ENCODE data around the gene FAM25A. TPM values are rescaled to one million over a fixed set of nuclear protein-coding genes. Genes with fewer than 3 reads are reported as not detected.

The FAM25A gene
- polyA plus RNA-seq, 1 donor from 2014 or later: not detected

GRCh38 chr10:87036623-87037022 is 16.5 kb downstream of the FAM25A start:
- Histone ChIP-seq H3K4me2 (ENCODE audit: low read length) (no peak overlapping the region), H3K9me2 (ENCODE audit: insufficient read depth, low read length) (no peaks in the 10 kb centered on the region), H4K20me1 (ENCODE audit: insufficient read depth) (no peaks in the 10 kb centered on the region), H3F3A (ENCODE audit: insufficient read depth, low read length, poor library complexity, severe bottlenecking) (no peaks in the 10 kb centered on the region), H3K36me3 (ENCODE audit: insufficient read depth, low read length) (no peaks in the 10 kb centered on the region), H3K27me3 (ENCODE audit: insufficient read depth, low read depth, low read length) (no peaks in the 10 kb centered on the region), H3K9ac (ENCODE audit: low read length) (no peak overlapping the region), H3K79me2 (replicated peaks; ENCODE audit: insufficient read depth, low read length) (no peaks in the 10 kb centered on the region), H3K4me3 (ENCODE audit: low read length) (no peak overlapping the region), H3K27ac (ENCODE audit: low read length) (no peak overlapping the region), H3K9me3 (ENCODE audit: low read length) (peaks cover 3% of the 10 kb centered on the region), H2AFZ (ENCODE audit: low read depth, low read length) (no peak overlapping the region)
- TF ChIP-seq POLR2AphosphoS5 (IDR thresholded peaks at IDR 0.05): no peak
- TF ChIP-seq EZH2 (IDR thresholded peaks at IDR 0.05; ENCODE audit: borderline replicate concordance, insufficient read depth, low read length, poor library complexity, severe bottlenecking): no peak
- no peak for TF ChIP-seq EP300 (conservative IDR thresholded peaks at IDR 0.05; ENCODE audit: poor library complexity, severe bottlenecking)
- no peak for TF ChIP-seq SMC3 (conservative IDR thresholded peaks at IDR 0.05; ENCODE audit: poor library complexity)
- TF ChIP-seq RAD21 (conservative IDR thresholded peaks at IDR 0.05): no peak
- TF ChIP-seq CTCF (IDR thresholded peaks at IDR 0.05; ENCODE audit: poor library complexity, severe bottlenecking): no peak
- TF ChIP-seq, protein P1, sequence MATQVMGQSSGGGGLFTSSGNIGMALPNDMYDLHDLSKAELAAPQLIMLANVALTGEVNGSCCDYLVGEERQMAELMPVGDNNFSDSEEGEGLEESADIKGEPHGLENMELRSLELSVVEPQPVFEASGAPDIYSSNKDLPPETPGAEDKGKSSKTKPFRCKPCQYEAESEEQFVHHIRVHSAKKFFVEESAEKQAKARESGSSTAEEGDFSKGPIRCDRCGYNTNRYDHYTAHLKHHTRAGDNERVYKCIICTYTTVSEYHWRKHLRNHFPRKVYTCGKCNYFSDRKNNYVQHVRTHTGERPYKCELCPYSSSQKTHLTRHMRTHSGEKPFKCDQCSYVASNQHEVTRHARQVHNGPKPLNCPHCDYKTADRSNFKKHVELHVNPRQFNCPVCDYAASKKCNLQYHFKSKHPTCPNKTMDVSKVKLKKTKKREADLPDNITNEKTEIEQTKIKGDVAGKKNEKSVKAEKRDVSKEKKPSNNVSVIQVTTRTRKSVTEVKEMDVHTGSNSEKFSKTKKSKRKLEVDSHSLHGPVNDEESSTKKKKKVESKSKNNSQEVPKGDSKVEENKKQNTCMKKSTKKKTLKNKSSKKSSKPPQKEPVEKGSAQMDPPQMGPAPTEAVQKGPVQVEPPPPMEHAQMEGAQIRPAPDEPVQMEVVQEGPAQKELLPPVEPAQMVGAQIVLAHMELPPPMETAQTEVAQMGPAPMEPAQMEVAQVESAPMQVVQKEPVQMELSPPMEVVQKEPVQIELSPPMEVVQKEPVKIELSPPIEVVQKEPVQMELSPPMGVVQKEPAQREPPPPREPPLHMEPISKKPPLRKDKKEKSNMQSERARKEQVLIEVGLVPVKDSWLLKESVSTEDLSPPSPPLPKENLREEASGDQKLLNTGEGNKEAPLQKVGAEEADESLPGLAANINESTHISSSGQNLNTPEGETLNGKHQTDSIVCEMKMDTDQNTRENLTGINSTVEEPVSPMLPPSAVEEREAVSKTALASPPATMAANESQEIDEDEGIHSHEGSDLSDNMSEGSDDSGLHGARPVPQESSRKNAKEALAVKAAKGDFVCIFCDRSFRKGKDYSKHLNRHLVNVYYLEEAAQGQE (IDR thresholded peaks at IDR 0.05; ENCODE audit: borderline replicate concordance): no peak
- TF ChIP-seq MXI1 (conservative IDR thresholded peaks at IDR 0.05; ENCODE audit: poor library complexity, severe bottlenecking): no peak
- TF ChIP-seq TAF1 (IDR thresholded peaks at IDR 0.05; ENCODE audit: low read depth): no peak

- H3K4me3 ChIP-seq (ENCODE audit: low read length): no peak overlapping the region
- no peaks in the 10 kb centered on the region for H3K36me3 ChIP-seq (ENCODE audit: insufficient read depth, low read length)
- H2AFZ ChIP-seq (ENCODE audit: low read depth, low read length): no peak overlapping the region
- H4K20me1 ChIP-seq (ENCODE audit: insufficient read depth): no peaks in the 10 kb centered on the region
- TF ChIP-seq RAD21 (conservative IDR thresholded peaks at IDR 0.05) (no peak), TAF1 (IDR thresholded peaks at IDR 0.05; ENCODE audit: low read depth) (no peak), POLR2AphosphoS5 (IDR thresholded peaks at IDR 0.05) (no peak), CTCF (IDR thresholded peaks at IDR 0.05; ENCODE audit: poor library complexity, severe bottlenecking) (no peak), SMC3 (conservative IDR thresholded peaks at IDR 0.05; ENCODE audit: poor library complexity) (no peak), EZH2 (IDR thresholded peaks at IDR 0.05; ENCODE audit: borderline replicate concordance, insufficient read depth, low read length, poor library complexity, severe bottlenecking) (no peak), MXI1 (conservative IDR thresholded peaks at IDR 0.05; ENCODE audit: poor library complexity, severe bottlenecking) (no peak), EP300 (conservative IDR thresholded peaks at IDR 0.05; ENCODE audit: poor library complexity, severe bottlenecking) (no peak)
- TF ChIP-seq, protein P1 (IDR thresholded peaks at IDR 0.05; ENCODE audit: borderline replicate concordance): no peak
- H3K9me2 ChIP-seq (ENCODE audit: insufficient read depth, low read length): no peaks in the 10 kb centered on the region
- no peak overlapping the region for H3K4me2 ChIP-seq (ENCODE audit: low read length)
- H3K79me2 ChIP-seq (replicated peaks; ENCODE audit: insufficient read depth, low read length): no peaks in the 10 kb centered on the region
- H3K9me3 ChIP-seq (ENCODE audit: low read length): peaks cover 3% of the 10 kb centered on the region
- H3K27me3 ChIP-seq (ENCODE audit: insufficient read depth, low read depth, low read length): no peaks in the 10 kb centered on the region
- no peak overlapping the region for H3K27ac ChIP-seq (ENCODE audit: low read length)
- no peak overlapping the region for H3K9ac ChIP-seq (ENCODE audit: low read length)
- H3F3A ChIP-seq (ENCODE audit: insufficient read depth, low read length, poor library complexity, severe bottlenecking): no peaks in the 10 kb centered on the region
These were observed 18.2 kb downstream of the FAM25A start for GRCh38 chr10:87038286-87038717.
